Left hindlimb (tissue), 1 donor: Measurements from ENCODE around the gene SIK2.
A peak's percentile ranks its signal among the peaks of the same experiment; 100 is the strongest.
"Not testable (repeated sequence)": the region's sequence is repeated elsewhere in the genome, so short reads cannot be mapped to it uniquely, and the experiment has no call there.

Experiments
- DNase-seq: peaks from one replicate; pipeline ENCODE4 v3.0.0-alpha.2; 2018

The SIK2 gene

DNA sequence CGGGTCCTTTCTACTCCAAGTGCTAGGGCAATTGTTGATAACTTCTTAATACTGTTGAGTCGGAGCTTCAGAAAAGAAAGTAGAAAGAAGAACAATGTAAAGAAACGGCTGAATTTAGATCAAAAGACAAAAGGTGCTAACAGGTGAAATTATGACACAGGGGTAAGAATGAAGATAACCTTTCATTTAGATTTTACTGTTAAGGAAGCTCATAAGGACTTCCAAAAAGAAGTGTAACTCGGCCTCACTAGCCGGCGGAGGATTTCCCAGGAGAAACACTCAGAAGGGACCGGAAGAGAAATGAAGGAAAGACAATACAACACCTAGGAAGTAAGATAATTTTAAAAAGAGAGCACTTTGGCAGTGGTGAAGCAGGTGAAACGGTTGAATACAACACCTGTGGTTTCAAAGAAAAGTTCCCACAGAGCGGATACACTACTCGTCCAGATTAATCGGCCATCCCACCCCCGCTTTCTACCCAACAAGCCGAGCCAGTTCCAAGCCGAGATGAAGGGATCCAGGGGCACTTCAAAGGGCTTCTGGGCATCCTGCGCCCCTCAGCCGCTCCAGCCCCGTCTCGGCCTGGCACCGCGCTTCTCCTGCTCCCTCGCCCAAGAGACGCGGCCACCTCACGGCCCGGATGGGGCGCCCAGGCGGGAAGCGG lies 163.2 kb downstream of the SIK2 start:
- no peak for DNase-seq

DNA sequence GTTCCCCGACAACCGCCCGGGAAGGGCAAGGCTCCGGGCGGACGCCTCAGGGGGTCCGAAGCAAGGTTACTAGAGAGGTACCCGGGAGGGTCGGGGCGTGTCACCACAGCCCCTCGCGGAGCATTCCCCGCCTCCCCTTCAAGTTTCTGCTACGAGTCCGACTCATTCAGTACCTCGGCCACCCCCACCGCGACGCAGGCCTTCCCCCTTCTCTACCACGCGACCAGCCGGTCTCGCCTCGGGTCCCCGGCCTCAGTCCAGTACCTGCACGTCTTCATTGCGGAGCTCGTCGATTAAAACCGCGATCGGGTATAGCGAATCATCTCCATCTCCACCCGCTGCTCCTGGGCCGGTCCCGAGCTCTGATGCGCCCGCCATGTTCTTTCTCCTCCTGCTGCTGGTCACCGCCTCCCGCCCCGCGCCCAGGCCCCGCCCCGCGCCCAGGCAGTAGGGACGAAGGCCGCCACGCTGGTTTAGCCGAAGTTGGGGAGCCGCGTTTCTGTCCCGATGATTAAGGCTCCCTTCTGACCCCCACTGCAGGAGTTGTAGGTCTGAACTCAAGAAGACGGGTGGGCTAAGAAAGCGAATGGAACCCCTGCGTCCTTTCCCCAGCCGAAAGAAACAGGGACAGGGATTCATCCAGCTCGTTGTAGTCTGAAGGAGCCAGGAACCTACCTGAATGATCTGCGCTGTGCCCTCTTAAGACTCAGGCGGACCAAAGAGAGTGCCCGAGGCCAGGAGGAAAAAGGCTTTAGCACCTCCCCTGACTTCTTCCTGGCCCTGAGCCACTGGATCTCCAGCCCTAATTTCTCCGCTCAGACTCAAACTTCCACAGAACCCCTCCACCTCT lies 164.0 kb downstream of the SIK2 start, which contains the start of gene PPP2R1B:
PPP2R1B (minus strand) TSS at position 406 of the 850 bp plus-strand sequence; CDS start at position 378, 28 bp downstream.
- peak; percentile 93 for DNase-seq

DNA sequence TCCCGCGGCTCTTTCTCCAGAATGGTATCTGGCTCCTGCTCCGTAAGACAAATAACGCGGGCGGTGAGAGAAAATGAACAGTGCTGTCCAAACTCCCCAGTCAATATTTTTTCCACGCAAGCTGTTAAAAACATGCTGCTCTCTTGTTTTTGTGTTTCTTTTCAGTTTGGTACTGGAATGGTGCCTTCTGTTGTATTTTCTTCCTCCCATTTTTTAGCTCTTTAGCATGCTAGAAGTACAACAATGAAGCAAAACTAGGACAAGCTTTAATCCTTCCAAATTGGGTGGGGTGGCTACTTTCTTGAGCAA lies 164.5 kb downstream of the SIK2 start:
- no peak for DNase-seq

DNA sequence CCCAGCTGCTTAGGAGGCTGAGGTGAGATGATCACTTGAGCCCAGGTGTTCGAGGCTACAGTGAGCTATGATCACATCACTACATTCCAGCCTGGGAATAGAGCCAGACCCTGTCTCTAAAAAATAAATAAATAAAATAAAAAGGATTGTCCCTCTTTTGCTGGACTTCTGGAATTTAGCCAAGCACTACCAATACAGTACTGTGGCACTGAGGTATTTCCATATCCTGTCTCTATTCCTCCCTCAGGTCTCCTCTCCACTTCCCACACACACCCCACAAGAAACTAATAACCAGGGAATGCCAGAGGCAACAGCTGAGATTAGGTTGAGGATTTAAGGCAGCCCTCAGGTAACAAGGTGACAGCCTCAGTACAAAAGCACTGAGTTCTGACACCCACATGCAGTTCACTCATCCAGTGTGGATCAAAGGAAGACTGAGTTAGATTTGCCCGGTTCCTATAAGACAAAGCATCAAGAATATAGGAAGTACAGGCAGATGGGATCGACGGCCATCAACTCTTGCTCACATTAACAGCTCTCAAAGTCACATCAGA lies 168.4 kb downstream of the SIK2 start:
- no peak for DNase-seq

DNA sequence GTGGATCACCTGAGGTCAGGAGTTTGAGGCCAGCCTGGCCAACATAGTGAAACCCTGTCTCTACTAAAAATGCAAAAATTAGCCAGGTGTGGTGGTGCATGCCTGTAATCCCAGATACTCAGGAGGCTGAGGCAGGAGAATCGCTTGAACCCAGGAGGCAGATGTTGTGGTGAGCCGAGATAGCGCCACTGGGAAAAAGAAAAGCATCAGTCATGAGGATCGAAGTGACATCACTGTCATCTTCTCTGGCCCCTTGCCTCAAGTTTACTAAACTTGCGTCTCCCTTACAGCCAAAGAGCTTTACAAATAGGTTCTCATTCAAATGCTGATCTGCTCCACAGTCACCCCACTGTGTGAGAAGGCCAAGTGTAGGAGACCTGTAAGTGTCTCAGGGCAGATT lies 169.0 kb downstream of the SIK2 start:
- not testable (repeated sequence) for DNase-seq

DNA sequence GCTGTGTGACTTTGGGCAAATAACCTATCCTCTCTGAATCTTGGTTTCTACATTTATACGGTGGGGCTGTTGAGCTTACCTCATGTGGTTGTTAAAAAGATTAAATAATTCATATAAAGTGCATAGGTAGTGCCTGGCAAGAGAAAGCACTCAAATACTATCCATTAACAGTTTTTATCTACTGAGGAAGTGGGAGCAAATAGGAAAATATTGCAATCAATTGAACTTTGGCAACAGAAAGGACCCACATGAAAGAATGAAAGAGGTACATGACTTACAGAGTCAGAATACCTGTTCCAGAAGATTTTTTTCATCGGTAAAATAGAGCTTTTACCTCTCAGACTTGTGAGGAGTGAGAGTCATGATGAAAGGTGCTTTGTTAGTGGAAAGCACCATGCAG lies 170.3 kb downstream of the SIK2 start:
- no peak for DNase-seq

DNA sequence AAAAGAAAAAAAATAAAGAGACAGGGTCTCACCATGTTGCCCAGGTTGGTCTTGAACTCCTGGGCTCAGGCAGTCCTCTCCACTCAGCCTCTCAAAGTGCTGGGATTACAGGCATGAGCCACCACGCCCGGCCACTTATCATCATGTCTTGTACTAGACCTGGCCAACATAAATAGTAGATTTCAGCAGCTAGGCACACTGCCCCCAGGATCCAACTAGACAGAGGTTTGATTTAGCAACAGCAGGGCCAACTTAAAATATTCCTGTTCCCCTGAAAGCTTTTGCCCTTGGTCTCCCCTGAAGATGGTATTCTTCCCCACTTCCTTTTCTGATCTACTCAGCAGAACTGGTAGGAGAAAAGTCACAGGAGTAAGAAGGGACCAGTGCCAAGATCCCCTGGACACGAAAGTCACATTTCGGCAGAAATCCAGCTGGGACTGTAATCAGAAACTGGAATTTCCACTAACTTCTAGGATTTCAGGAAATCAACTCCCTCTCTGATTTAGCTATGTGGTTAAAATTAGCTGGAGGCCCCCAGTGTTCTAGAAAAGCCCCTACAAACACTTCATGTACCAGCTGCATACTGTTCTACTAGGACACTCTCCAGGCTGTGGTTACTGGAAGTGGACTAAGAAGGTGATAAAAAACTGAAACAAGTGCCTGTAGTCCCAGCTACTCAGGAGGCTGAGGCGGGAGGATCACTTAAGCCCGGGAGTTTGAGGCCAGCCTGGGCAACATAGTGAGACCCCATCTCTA lies 172.9 kb downstream of the SIK2 start:
- peak; percentile 36 for DNase-seq

DNA sequence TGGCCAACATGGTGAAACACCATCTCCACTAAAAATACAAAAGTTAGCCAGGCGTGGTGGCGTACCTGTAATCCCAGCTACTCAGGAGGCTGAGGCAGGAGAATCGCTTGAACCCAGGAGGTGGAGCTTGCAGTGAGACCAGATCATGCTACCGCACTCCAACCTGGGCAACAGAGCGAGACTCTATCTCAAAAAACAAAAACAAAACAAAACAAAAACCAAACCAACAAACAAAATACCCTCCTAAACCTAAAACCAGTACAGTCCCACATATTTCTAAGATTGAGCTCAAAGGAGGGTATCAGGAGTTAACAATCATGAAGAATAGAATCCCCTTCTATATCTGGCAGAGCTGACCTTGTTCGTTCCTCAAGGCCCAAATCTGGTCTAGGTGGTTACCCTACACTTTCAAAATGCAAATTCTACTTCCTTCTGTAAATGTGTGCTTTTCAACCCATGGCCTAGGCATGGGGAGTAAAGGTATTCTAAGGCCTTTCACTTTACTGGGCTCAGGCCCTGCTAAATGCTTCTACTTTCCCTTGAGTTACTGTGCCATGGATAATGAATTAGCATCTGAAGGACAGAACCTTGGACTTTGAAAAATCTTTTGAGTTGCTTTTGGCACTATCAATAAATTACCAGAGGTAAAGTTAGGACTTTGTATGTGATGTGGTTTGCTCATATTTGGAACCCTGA lies 174.3 kb downstream of the SIK2 start:
- DNase-seq = no peak

DNA sequence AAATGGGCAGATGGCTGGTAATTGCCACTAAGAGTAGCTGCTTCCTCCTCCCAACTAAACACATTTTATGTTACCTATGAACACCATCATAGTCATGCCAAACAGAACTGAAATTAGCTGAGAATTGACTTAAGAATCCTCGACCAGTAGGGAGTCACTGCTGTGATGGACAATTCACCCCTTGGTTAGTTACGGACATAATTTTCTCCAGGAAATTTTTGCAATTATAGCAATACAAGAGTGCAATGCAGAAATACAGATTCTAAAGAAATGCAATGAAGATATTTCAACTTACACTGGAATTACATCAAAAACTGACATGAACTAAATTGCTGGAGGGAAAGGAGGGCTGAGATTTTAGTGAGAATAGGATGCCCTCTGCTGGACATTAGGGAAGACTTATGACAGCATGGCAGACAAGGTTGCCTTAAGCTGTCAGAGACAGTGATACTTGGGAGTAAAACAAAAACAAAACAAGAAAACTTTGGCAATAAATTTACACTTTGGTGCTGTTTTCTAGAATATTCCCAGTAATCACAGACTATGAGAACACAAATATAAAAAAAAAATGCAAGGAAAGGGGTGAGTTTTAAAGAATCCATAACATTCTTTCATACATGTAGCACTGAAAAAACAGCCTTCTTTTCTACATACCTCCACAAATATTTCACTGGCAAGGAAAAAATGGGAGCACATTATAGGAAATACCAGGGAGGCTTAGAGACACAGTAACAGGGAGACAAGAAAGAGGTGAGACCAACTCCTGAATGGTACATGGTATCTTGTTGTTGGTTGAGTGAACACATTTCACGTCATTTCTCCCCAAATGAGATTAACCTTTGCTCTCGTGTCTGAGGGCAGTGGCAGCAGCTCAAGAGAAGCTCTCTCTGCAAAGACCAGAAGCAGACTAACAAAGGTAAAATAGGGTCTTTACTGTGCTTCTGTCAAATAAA lies 175.1 kb downstream of the SIK2 start:
- DNase-seq = no peak

DNA sequence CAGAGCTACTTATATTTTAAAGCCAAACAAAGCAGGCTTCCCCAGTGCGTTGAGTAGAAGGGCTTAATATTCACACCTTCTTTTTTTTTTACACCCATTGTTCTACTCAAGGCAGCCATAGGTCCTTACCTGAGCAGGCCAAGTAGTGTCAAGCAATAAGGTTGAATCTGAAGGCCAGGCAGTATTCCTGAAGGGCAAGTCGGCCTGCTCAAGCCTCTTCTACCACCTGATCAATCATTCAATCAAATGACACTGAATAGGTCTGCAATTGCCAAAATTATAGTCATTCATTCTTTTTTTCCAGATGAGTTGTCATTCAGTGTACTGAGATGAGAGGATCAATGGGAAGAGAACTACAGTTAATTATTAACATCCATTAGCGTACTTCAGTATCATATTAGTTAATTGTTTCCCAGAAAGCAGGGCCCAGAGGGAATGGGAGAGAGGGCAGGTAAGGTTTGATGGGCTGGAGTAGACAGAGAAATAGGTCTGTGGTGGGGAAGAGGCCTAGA lies 175.9 kb downstream of the SIK2 start:
- DNase-seq = no peak

DNA sequence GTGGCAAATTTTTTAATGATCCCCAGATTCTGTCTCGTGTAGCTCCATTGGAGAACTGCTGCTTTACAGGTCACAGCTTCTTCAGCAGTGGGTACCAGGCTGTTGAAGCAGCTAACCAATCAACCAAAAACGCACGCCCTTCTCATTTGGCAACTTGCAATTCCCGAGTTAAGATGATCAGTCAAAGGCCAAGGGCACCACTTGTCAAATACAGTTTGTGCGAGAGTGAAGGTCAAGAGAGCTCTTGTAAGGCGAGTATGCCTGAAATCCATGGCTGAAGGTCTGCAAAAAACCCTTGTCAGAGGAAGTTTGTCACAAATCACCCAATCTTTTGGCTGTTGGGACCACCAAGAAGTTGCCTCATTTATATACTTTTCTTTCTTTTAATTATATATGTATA lies 176.9 kb downstream of the SIK2 start:
- no peak for DNase-seq
